SK-N-SH (cell line): ENCODE measurements around the gene HPN. TPM values are rescaled to one million over a fixed set of nuclear protein-coding genes. Genes with fewer than 3 reads are reported as not detected.

Experiments used
- CTCF ChIA-PET: fragments of 300-600, 350-600 bp; formaldehyde crosslinking; extraction: SDS; loops from one replicate; lab custom pipeline; 2021; lab: Yijun Ruan, JAX
- POLR2A ChIA-PET: fragments of 350-600 bp; sonication (Branson Sonifier 250); formaldehyde crosslinking; extraction: SDS; loops from one replicate; lab custom pipeline; 2020; ENCODE audit warnings: antibody characterized with exemption, inconsistent platforms; lab: Yijun Ruan, JAX
- DNase-seq: peaks from one replicate; pipeline ENCODE4 v3.0.0; 2012
- H2AFZ ChIP-seq: fragments of 200-600 bp; sonication (generic); 2 replicates; pipeline ENCODE4 v1.8.1; 2016; ENCODE audit warnings: antibody characterized with exemption, mild to moderate bottlenecking, low read depth
- H3F3A ChIP-seq: fragments of 200-600 bp; sonication (generic); replicated peaks from 2 replicates; pipeline ENCODE3; 2016; ENCODE audit warnings: antibody characterized with exemption, mild to moderate bottlenecking; ENCODE audit not compliant: insufficient read depth
- H3K27ac ChIP-seq, 2 experiments: fragments of 200-500 bp in 1 of 2; fragments of 200-600 bp in 1 of 2; sonication (Bioruptor generic) in 1 of 2; sonication (generic), shearing (Covaris generic) in 1 of 2; 2 replicates each; pipeline versions ENCODE4 v1.5.1 to v1.6.1; 2014 to 2016; ENCODE audit warnings: low read depth in 2 of 2, inconsistent platforms in 1 of 2, low read length in 1 of 2, mild to moderate bottlenecking in 1 of 2, mixed read lengths in 1 of 2
- H3K27me3 ChIP-seq: fragments of 200-600 bp; sonication (generic), shearing (Covaris generic); 2 replicates; pipeline ENCODE4 v1.6.1; 2016; ENCODE audit warnings: mixed run types; ENCODE audit not compliant: insufficient read depth
- H3K36me3 ChIP-seq, 2 experiments: fragments of 200-500 bp in 1 of 2; fragments of 200-600 bp in 1 of 2; sonication (Bioruptor generic) in 1 of 2; sonication (generic) in 1 of 2; replicated peaks in 1 of 2; 2 replicates each; pipeline versions ENCODE3 to v1.5.1; 2014 to 2016; ENCODE audit warnings: low read length in 1 of 2, mild to moderate bottlenecking in 1 of 2; ENCODE audit not compliant: insufficient read depth in 2 of 2, control insufficient read depth in 1 of 2
- H3K4me1 ChIP-seq, 2 experiments: fragments of 200-500 bp in 1 of 2; fragments of 200-600 bp in 1 of 2; sonication (Bioruptor generic) in 1 of 2; sonication (generic), shearing (Covaris generic) in 1 of 2; 2 replicates each; pipeline versions ENCODE4 v1.5.1 to v1.6.1; 2014 to 2016; ENCODE audit warnings: low read depth in 1 of 2, low read length in 1 of 2, mixed run types in 1 of 2; ENCODE audit not compliant: insufficient read depth in 2 of 2, control insufficient read depth in 1 of 2
- H3K4me2 ChIP-seq: fragments of 200-600 bp; sonication (generic), shearing (Covaris generic); 2 replicates; pipeline ENCODE4 v1.6.1; 2017; ENCODE audit warnings: mixed run types
- H3K4me3 ChIP-seq, 2 experiments: fragments of 200-500 bp in 1 of 2; fragments of 200-600 bp in 1 of 2; sonication (Bioruptor generic) in 1 of 2; sonication (generic), shearing (Covaris generic) in 1 of 2; 2 replicates each; pipeline versions ENCODE4 v1.5.1 to v1.8.1; 2014 to 2016; ENCODE audit warnings: low read depth in 2 of 2, inconsistent platforms in 1 of 2, low read length in 1 of 2, mild to moderate bottlenecking in 1 of 2, mixed read lengths in 1 of 2, moderate library complexity in 1 of 2
- H3K79me2 ChIP-seq: fragments of 200-600 bp; sonication (generic); 2 replicates; pipeline ENCODE4 v1.8.1; 2017; ENCODE audit warnings: mild to moderate bottlenecking; ENCODE audit not compliant: insufficient read depth
- H3K9ac ChIP-seq: fragments of 200-600 bp; sonication (generic); 2 replicates; pipeline ENCODE4 v1.6.1; 2017; ENCODE audit warnings: mixed run types
- H3K9me2 ChIP-seq: fragments of 200-600 bp; sonication (generic); 2 replicates; pipeline ENCODE4 v1.6.1; 2017; ENCODE audit warnings: mixed run types
- H3K9me3 ChIP-seq: fragments of 200-600 bp; sonication (generic); 2 replicates; pipeline ENCODE4 v1.6.1; 2017; ENCODE audit warnings: mixed run types, mild to moderate bottlenecking, moderate library complexity
- H4K20me1 ChIP-seq: fragments of 200-600 bp; sonication (generic); 2 replicates; pipeline ENCODE4 v1.6.1; 2017; ENCODE audit warnings: mild to moderate bottlenecking, mixed run types; ENCODE audit not compliant: insufficient read depth
- ELF1 ChIP-seq: IDR thresholded peaks from 2 replicates; pipeline ENCODE4 v1.4.0; 2012
- EZH2phosphoT487 ChIP-seq: fragments of 200-600 bp; sonication (generic); IDR thresholded peaks from 2 replicates; pipeline ENCODE4 v1.6.1; 2017; ENCODE audit warnings: low read depth, mixed run types, mild to moderate bottlenecking, antibody characterized with exemption, moderate library complexity, borderline replicate concordance
- FOXJ3 ChIP-seq: sonication (generic); formaldehyde crosslinking; IDR thresholded peaks from 2 replicates; pipeline ENCODE4 v1.5.1; 2020; ENCODE audit warnings: mild to moderate bottlenecking, missing genetic modification reagents
- FOXM1 ChIP-seq: IDR thresholded peaks from 2 replicates; pipeline ENCODE4 v1.4.0; 2012; ENCODE audit warnings: low read depth, mild to moderate bottlenecking
- GABPA ChIP-seq: IDR thresholded peaks from 2 replicates; pipeline ENCODE4 v1.4.0; 2012; ENCODE audit warnings: low read depth, mild to moderate bottlenecking
- IRF3 ChIP-seq: fragments of 150-350 bp; IDR thresholded peaks from 2 replicates; pipeline ENCODE4 v1.6.1; 2016; ENCODE audit warnings: mild to moderate bottlenecking, low read depth, low read length
- MXI1 ChIP-seq: IDR thresholded peaks from 2 replicates; pipeline ENCODE4 v1.6.1; 2012; ENCODE audit warnings: mild to moderate bottlenecking, low read depth, low read length, improper control_type of control experiment
- NRF1 ChIP-seq: IDR thresholded peaks from 2 replicates; pipeline ENCODE4 v1.6.1; 2012; ENCODE audit warnings: low read depth, mild to moderate bottlenecking, low read length
- PBX3 ChIP-seq: IDR thresholded peaks from 2 replicates; pipeline ENCODE4; 2012
- POLR2AphosphoS5 ChIP-seq: IDR thresholded peaks from 2 replicates; pipeline ENCODE4 v1.6.1; 2012; ENCODE audit warnings: low read depth, low read length
- RFX5 ChIP-seq: IDR thresholded peaks from 2 replicates; pipeline ENCODE4 v1.6.1; 2012; ENCODE audit warnings: mild to moderate bottlenecking, improper control_type of control experiment, low read length
- TEAD4 ChIP-seq: IDR thresholded peaks from 2 replicates; pipeline ENCODE4 v1.4.0; 2012; ENCODE audit warnings: mild to moderate bottlenecking, borderline replicate concordance; ENCODE audit not compliant: insufficient read depth
- YY1 ChIP-seq: IDR thresholded peaks from 2 replicates; pipeline ENCODE4 v1.4.0; 2012; ENCODE audit warnings: low read depth, mild to moderate bottlenecking
- WGBS: methylation state at CpG from one replicate; pipeline ENCODE4 v1.1.6; 2017; ENCODE audit warnings: low lambda C conversion rate; 5-methylcytosine and 5-hydroxymethylcytosine counted together
- polyA plus RNA-seq, 3 experiments: library from polyadenylated mRNA; depleted of rRNA; stranded (reverse); fragments of >200 nt; gene quantifications; 2 replicates each; pipeline ENCODE4 v1.2.3, GENCODE V29; 2012
- TF ChIP-seq, protein P1 (sequence below): IDR thresholded peaks from 2 replicates; pipeline ENCODE4 v1.6.1; 2012; ENCODE audit warnings: mild to moderate bottlenecking, low read depth, low read length, moderate library complexity
- TF ChIP-seq, protein P2 (sequence below): IDR thresholded peaks from 2 replicates; pipeline ENCODE4 v1.4.0; 2012; ENCODE audit warnings: low read depth, borderline replicate concordance

HPN gene
- polyA plus RNA-seq, 1 of the 3 experiments (the other 2 are of a cell fraction) = 0.05 TPM

GRCh38 chr19:35056513-35057063 is 15.1 kb downstream of the HPN start:
- Histone ChIP-seq H3K27me3 (peaks cover 42% of the 10 kb centered on the region), H4K20me1 (no peaks in the 10 kb centered on the region), H3K79me2 (no peaks in the 10 kb centered on the region), H3F3A (no peaks in the 10 kb centered on the region), H3K36me3 (no peaks in the 10 kb centered on the region), H3K9me3 (no peaks in the 10 kb centered on the region), H2AFZ (no peak overlapping the region), H3K27ac (no peak overlapping the region), H3K9ac (no peak overlapping the region), H3K9me2 (no peaks in the 10 kb centered on the region), H3K4me3 (no peak overlapping the region), H3K4me1 (no peaks in the 10 kb centered on the region), H3K4me2 (no peak overlapping the region)
- CTCF ChIA-PET = interaction anchor here (1.0 to 9.9 kb wide), 3 partner anchors 10 to 13 kb away, joined by 4 to 86 read pairs (median 51); partner anchors contain the start of gene HPN
- POLR2A ChIA-PET = interaction anchor here (1.0 kb wide), 1 partner anchor 87 kb away, joined by 3 read pairs; no protein-coding TSS in a partner anchor
- no peak for DNase-seq
- TF ChIP-seq GABPA = no peak
- 36% methylated on average over 6 of the region's 6 CpGs for WGBS

DNA sequence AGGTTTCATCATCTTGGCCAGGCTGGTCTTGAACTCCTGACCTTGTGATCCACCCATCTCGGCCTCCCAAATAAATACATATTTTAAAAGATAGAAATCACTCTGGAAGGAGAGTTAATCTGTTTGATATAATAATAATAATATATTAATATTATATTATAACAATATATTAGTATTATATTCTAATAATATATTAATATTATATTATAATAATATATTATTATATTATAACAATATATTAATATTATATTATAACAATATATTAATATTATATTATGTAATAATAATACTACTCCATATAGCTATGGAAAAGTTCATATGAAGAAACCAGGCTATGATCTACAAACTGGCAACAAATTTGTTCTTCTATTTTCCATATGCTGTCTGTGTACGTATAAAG is 16.8 kb downstream of the HPN start:
- no peak overlapping the region for H3K4me2 ChIP-seq
- no peaks in the 10 kb centered on the region for H3K4me1 ChIP-seq
- peaks cover 49% of the 10 kb centered on the region for H3K27me3 ChIP-seq
- H3K27ac ChIP-seq = no peak overlapping the region
- H3K9ac ChIP-seq = no peak overlapping the region
- no peaks in the 10 kb centered on the region for H3K36me3 ChIP-seq
- no peak overlapping the region for H3K4me3 ChIP-seq
- no peaks in the 10 kb centered on the region for H4K20me1 ChIP-seq
- CTCF ChIA-PET = interaction anchor here (0.8 to 9.9 kb wide), 5 partner anchors 8 to 83 kb away, joined by 3 to 86 read pairs (median 7); partner anchors contain the start of genes HPN and LGI4
- TF ChIP-seq NRF1 = no peak
- TF ChIP-seq, protein P1, sequence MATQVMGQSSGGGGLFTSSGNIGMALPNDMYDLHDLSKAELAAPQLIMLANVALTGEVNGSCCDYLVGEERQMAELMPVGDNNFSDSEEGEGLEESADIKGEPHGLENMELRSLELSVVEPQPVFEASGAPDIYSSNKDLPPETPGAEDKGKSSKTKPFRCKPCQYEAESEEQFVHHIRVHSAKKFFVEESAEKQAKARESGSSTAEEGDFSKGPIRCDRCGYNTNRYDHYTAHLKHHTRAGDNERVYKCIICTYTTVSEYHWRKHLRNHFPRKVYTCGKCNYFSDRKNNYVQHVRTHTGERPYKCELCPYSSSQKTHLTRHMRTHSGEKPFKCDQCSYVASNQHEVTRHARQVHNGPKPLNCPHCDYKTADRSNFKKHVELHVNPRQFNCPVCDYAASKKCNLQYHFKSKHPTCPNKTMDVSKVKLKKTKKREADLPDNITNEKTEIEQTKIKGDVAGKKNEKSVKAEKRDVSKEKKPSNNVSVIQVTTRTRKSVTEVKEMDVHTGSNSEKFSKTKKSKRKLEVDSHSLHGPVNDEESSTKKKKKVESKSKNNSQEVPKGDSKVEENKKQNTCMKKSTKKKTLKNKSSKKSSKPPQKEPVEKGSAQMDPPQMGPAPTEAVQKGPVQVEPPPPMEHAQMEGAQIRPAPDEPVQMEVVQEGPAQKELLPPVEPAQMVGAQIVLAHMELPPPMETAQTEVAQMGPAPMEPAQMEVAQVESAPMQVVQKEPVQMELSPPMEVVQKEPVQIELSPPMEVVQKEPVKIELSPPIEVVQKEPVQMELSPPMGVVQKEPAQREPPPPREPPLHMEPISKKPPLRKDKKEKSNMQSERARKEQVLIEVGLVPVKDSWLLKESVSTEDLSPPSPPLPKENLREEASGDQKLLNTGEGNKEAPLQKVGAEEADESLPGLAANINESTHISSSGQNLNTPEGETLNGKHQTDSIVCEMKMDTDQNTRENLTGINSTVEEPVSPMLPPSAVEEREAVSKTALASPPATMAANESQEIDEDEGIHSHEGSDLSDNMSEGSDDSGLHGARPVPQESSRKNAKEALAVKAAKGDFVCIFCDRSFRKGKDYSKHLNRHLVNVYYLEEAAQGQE = no peak
- TF ChIP-seq RFX5 = no peak
- TF ChIP-seq IRF3 = no peak
- no peak for TF ChIP-seq FOXM1
- no peak for TF ChIP-seq FOXJ3 (CRISPR knock-in tag)
- no peak for TF ChIP-seq YY1
- TF ChIP-seq MXI1 = no peak
- no peak for TF ChIP-seq ELF1
- TF ChIP-seq EZH2phosphoT487 = no peak
- TF ChIP-seq PBX3 = no peak
- TF ChIP-seq, protein P2, sequence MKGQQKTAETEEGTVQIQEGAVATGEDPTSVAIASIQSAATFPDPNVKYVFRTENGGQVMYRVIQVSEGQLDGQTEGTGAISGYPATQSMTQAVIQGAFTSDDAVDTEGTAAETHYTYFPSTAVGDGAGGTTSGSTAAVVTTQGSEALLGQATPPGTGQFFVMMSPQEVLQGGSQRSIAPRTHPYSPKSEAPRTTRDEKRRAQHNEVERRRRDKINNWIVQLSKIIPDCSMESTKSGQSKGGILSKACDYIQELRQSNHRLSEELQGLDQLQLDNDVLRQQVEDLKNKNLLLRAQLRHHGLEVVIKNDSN = no peak
- TF ChIP-seq TEAD4 = no peak
- TF ChIP-seq GABPA = no peak
- TF ChIP-seq POLR2AphosphoS5 = no peak
- no peaks in the 10 kb centered on the region for H3K9me3 ChIP-seq
- POLR2A ChIA-PET = no interaction called here
- no peaks in the 10 kb centered on the region for H3F3A ChIP-seq
- no peak overlapping the region for H2AFZ ChIP-seq
- no peaks in the 10 kb centered on the region for H3K79me2 ChIP-seq
- no peaks in the 10 kb centered on the region for H3K9me2 ChIP-seq
- no peak for DNase-seq
- WGBS = 45% methylated on average over 2 of the region's 2 CpGs
